A549 (cell line): Measurements from ENCODE around the gene TMEM267. TPM values are rescaled to one million over a fixed set of nuclear protein-coding genes. Genes with fewer than 3 reads are reported as not detected.
"Not testable (repeated sequence)": the region's sequence is repeated elsewhere in the genome, so short reads cannot be mapped to it uniquely, and the experiment has no call there.

Experiments
- ATAC-seq, 2 experiments: fragments of 200-7000 bp in 1 of 2; fragments of >200 bp in 1 of 2; cut with Nextera tagmentation in 1 of 2; cut with Tn5 transposase in 1 of 2; 3 replicates each; pipeline versions ENCODE4 v1.8.0 to v1.9.1; 2018 to 2020; ENCODE audit warnings: mild to moderate bottlenecking in 1 of 2, moderate library complexity in 1 of 2
- CTCF ChIA-PET: fragments of 300-600 bp; sonication (Branson Sonifier 250); formaldehyde crosslinking; extraction: SDS; loops from one replicate; lab custom pipeline; 2021; ENCODE audit warnings: antibody characterized with exemption, inconsistent platforms; lab: Yijun Ruan, JAX
- POLR2A ChIA-PET: fragments of 350-600 bp; formaldehyde crosslinking; extraction: SDS; loops from one replicate; lab custom pipeline; 2021; ENCODE audit warnings: antibody characterized with exemption, inconsistent platforms; lab: Yijun Ruan, JAX
- DNase-seq, 2 experiments: peaks; one replicate each; pipeline versions ENCODE4 v3.0.0 to v3.0.0-alpha.2; 2011 to 2016; ENCODE audit warnings: low read depth in 1 of 2, low spot score in 1 of 2
- FAIRE-seq: peaks from 2 replicates; lab custom pipeline; 2011; peaks lifted over from hg19 to GRCh38; lab: Jason Lieb, UNC
- H3K27ac ChIP-seq, 2 experiments: fragments of >200 bp; sonication (Bioruptor Twin); formaldehyde crosslinking; 3 replicates each; pipeline ENCODE4 v1.5.1; 2016 to 2017
- H3K4me1 ChIP-seq: fragments of >200 bp; sonication (Bioruptor Twin); formaldehyde crosslinking; 3 replicates; pipeline ENCODE4 v1.6.1; 2016
- H3K4me2 ChIP-seq: fragments of >200 bp; sonication (Bioruptor Twin); formaldehyde crosslinking; 3 replicates; pipeline ENCODE4 v1.6.1; 2016
- H3K4me3 ChIP-seq: fragments of >200 bp; sonication (Bioruptor Twin); formaldehyde crosslinking; 3 replicates; pipeline ENCODE4 v1.5.1; 2016
- H3K9me3 ChIP-seq: fragments of >200 bp; sonication (Bioruptor Twin); formaldehyde crosslinking; 3 replicates; pipeline ENCODE4 v1.6.1; 2016
- BHLHE40 ChIP-seq: IDR thresholded peaks from 2 replicates; pipeline ENCODE4 v1.6.1; 2012; ENCODE audit warnings: low read depth, low read length, inconsistent platforms
- EP300 ChIP-seq, 2 experiments: fragments of >200 bp; sonication (Bioruptor Twin); formaldehyde crosslinking; IDR thresholded peaks; 2 replicates in 1 of 2; 3 replicates in 1 of 2; pipeline ENCODE4 v1.6.1; 2016 to 2017
- FOSL2 ChIP-seq, 2 experiments: fragments of 450-650 bp in 1 of 2; fragments of >200 bp in 1 of 2; sonication (Bioruptor Twin) in 1 of 2; formaldehyde crosslinking; IDR thresholded peaks; 2 replicates each; pipeline versions ENCODE4 v1.5.0 to v1.6.1; 2016 to 2020; ENCODE audit warnings: mild to moderate bottlenecking in 1 of 2, moderate library complexity in 1 of 2
- GATA3 ChIP-seq: IDR thresholded peaks from 2 replicates; pipeline ENCODE4 v1.6.1; 2012; ENCODE audit warnings: borderline replicate concordance
- HDAC2 ChIP-seq: fragments of 200-600 bp; sonication (generic); IDR thresholded peaks from 2 replicates; pipeline ENCODE4 v1.6.1; 2016
- HES2 ChIP-seq: fragments of >200 bp; sonication (Bioruptor Twin); formaldehyde crosslinking; IDR thresholded peaks from 2 replicates; pipeline ENCODE4 v1.6.1; 2016
- HEYL ChIP-seq: fragments of 250-450 bp; sonication (Bioruptor Pico); IDR thresholded peaks from 2 replicates; pipeline ENCODE4 v1.8.0; 2021; ENCODE audit warnings: mild to moderate bottlenecking, moderate library complexity
- HOXB5 ChIP-seq: fragments of 250-450 bp; sonication (Bioruptor Pico); IDR thresholded peaks from 2 replicates; pipeline ENCODE4 v1.5.0; 2020; ENCODE audit warnings: mild to moderate bottlenecking, moderate library complexity
- JUN ChIP-seq, 2 experiments: fragments of >200 bp; sonication (Bioruptor Twin); formaldehyde crosslinking; IDR thresholded peaks; 2 replicates in 1 of 2; 3 replicates in 1 of 2; pipeline ENCODE4 v1.6.1; 2016 to 2017
- MAFK ChIP-seq: fragments of 450-650 bp; IDR thresholded peaks from 2 replicates; pipeline ENCODE4 v1.6.1; 2014; ENCODE audit not compliant: partially characterized antibody
- NFE2L2 ChIP-seq: fragments of 150-350 bp; conservative IDR thresholded peaks from 2 replicates; pipeline ENCODE4 v1.6.1; 2014; ENCODE audit warnings: low read length
- PBX3 ChIP-seq: IDR thresholded peaks from 2 replicates; pipeline ENCODE4 v1.6.1; 2012
- PHF8 ChIP-seq: fragments of 200-600 bp; sonication (generic); IDR thresholded peaks from 2 replicates; pipeline ENCODE4 v1.6.1; 2016; ENCODE audit warnings: low read depth, mild to moderate bottlenecking, antibody characterized with exemption, moderate library complexity, borderline replicate concordance
- POLR2A ChIP-seq: IDR thresholded peaks from 2 replicates; pipeline ENCODE4 v1.6.1; 2012; ENCODE audit warnings: mild to moderate bottlenecking, low read length
- POLR2AphosphoS2 ChIP-seq: conservative IDR thresholded peaks from 2 replicates; pipeline ENCODE4 v1.6.1; 2012; ENCODE audit warnings: low read length, improper control_type of control experiment, inconsistent platforms
- RAD21 ChIP-seq, 2 experiments: fragments of >200 bp in 1 of 2; sonication (Bioruptor Twin) in 1 of 2; formaldehyde crosslinking in 1 of 2; IDR thresholded peaks in 1 of 2; conservative IDR thresholded peaks in 1 of 2; 2 replicates in 1 of 2; 3 replicates in 1 of 2; pipeline ENCODE4 v1.6.1; 2012 to 2018; ENCODE audit warnings: inconsistent platforms in 1 of 2
- TFCP2L1 ChIP-seq: fragments of 250-450 bp; sonication (Bioruptor Pico); IDR thresholded peaks from 2 replicates; pipeline ENCODE4 v1.5.0; 2021; ENCODE audit warnings: mild to moderate bottlenecking
- TP53 ChIP-seq: fragments of 250-450 bp; sonication (Bioruptor Pico); IDR thresholded peaks from 2 replicates; pipeline ENCODE4 v1.5.0; 2021; ENCODE audit warnings: mild to moderate bottlenecking, moderate library complexity
- USF2 ChIP-seq: fragments of 450-650 bp; IDR thresholded peaks from 2 replicates; pipeline ENCODE4 v1.6.1; 2014; ENCODE audit warnings: antibody characterized with exemption
- ZSCAN20 ChIP-seq: fragments of 250-450 bp; sonication (Bioruptor Pico); IDR thresholded peaks from 2 replicates; pipeline ENCODE4 v1.8.0; 2022; ENCODE audit warnings: mild to moderate bottlenecking, moderate library complexity
- WGBS: methylation state at CpG from one replicate; pipeline ENCODE4 v1.1.6; 2017; ENCODE audit errors: missing lambda C conversion rate; 5-methylcytosine and 5-hydroxymethylcytosine counted together
- polyA plus RNA-seq, 4 experiments: library from polyadenylated mRNA; depleted of rRNA in 3 of 4; stranded (reverse); fragments of >200 nt; fragmentation: RNase III in 1 of 4; extraction: RNeasy Plus Mini Kit Qiagen cat#74134 plus additional on column Dnase treatment in 1 of 4; gene quantifications; 2 replicates in 3 of 4; 3 replicates in 1 of 4; pipeline ENCODE4 v1.2.3, GENCODE V29; 2011 to 2017

The TMEM267 gene
- polyA plus RNA-seq, 2 of the 4 experiments (the other 2 are of a cell fraction): 15.8 to 46.1 TPM

- H3K4me2 ChIP-seq: peak overlapping the region; percentile 92
- peak in 1 of 2 experiments; percentile 49 for DNase-seq
- WGBS: 1% methylated on average over 6 of the region's 6 CpGs
- ATAC-seq: peak; percentile 58 to 65; a peak in 5 of 6 replicates
- no peak for FAIRE-seq
- peak overlapping the region; percentile 84 to 88 for H3K27ac ChIP-seq
- TF ChIP-seq NFE2L2 (no peak), PBX3 (no peak)
- ChIA-PET POLR2A (interaction anchor here (0.6 to 2.2 kb wide), 9 partner anchors 10 to 393 kb away, joined by 3 to 41 read pairs (median 6); partner anchors contain the start of genes HMGCS1 and TMEM267), CTCF (interaction anchor here (1.6 kb wide), 1 partner anchor 30 kb away, joined by 5 read pairs; the partner anchor contains the start of gene TMEM267)
- H3K9me3 ChIP-seq: no peaks in the 10 kb centered on the region
- H3K4me1 ChIP-seq: peaks cover 10% of the 10 kb centered on the region; the same call in 2 of the 3 replicates
- peak overlapping the region; percentile 72 for H3K4me3 ChIP-seq
Measured at GRCh38 chr5:43514471-43514815, 30.8 kb upstream of the TMEM267 start.

- POLR2A ChIA-PET: interaction anchor here (1.3 to 2.2 kb wide), 2 partner anchors 30 to 392 kb away, joined by 7 to 41 read pairs; partner anchors contain the start of gene TMEM267
- FAIRE-seq (no peak), DNase-seq (no peak), ATAC-seq (no peak)
- peak overlapping the region; percentile 84 to 88 for H3K27ac ChIP-seq
- H3K9me3 ChIP-seq: no peaks in the 10 kb centered on the region
- H3K4me1 ChIP-seq: peaks cover 10% of the 10 kb centered on the region; the same call in 2 of the 3 replicates
- 23% methylated on average over 4 of the region's 4 CpGs for WGBS
- peak overlapping the region; percentile 92 for H3K4me2 ChIP-seq
- peak overlapping the region; percentile 72 for H3K4me3 ChIP-seq
- TF ChIP-seq JUN (IDR thresholded peaks at IDR 0.05) (no peak), FOSL2 (IDR thresholded peaks at IDR 0.05) (no peak), FOSL2 (CRISPR knock-in tag; IDR thresholded peaks at IDR 0.05) (no peak), BHLHE40 (no peak), ZSCAN20 (CRISPR knock-in tag) (no peak), HDAC2 (no peak), PBX3 (no peak), GATA3 (no peak), HOXB5 (no peak), RAD21 (conservative IDR thresholded peaks at IDR 0.05 in 1 of 2, IDR thresholded peaks at IDR 0.05 in 1 of 2) (no peak)
- TF ChIP-seq, all 56 proteins: peak for 0
- CTCF ChIA-PET: interaction anchor here (1.6 kb wide), 1 partner anchor 30 kb away, joined by 5 read pairs; the partner anchor contains the start of gene TMEM267
Measured at GRCh38 chr5:43514025-43514424, 30.4 kb upstream of the TMEM267 start.

GRCh38 chr5:43511062-43511461 lies 27.4 kb upstream of the TMEM267 start:
- peaks cover 10% of the 10 kb centered on the region; the same call in 2 of the 3 replicates for H3K4me1 ChIP-seq
- FAIRE-seq, H3K4me2 ChIP-seq, DNase-seq, H3K9me3 ChIP-seq, H3K27ac ChIP-seq, POLR2A ChIA-PET, CTCF ChIA-PET, H3K4me3 ChIP-seq, ATAC-seq: not testable (repeated sequence)
- no CpG with 5 or more reads among the region's 36 CpGs for WGBS

- Histone ChIP-seq H3K4me3 (no peak overlapping the region), H3K27ac (no peak overlapping the region), H3K9me3 (no peaks in the 10 kb centered on the region), H3K4me1 (no peaks in the 10 kb centered on the region), H3K4me2 (no peak overlapping the region)
- ATAC-seq: no peak
- no peak for DNase-seq
- ChIA-PET POLR2A (interaction anchor here (0.7 kb wide), 1 partner anchor 16 kb away, joined by 3 read pairs; the partner anchor contains the start of gene C5orf34), CTCF (interaction anchor here (1.4 kb wide), 1 partner anchor 14 kb away, joined by 9 read pairs; the partner anchor contains the start of gene TMEM267)
- no peak for FAIRE-seq
- 70% methylated on average over 2 of the region's 2 CpGs for WGBS
- TF ChIP-seq USF2 (no peak), POLR2A (no peak), MAFK (no peak), HES2 (no peak), FOSL2 (IDR thresholded peaks at IDR 0.05) (no peak), FOSL2 (CRISPR knock-in tag; IDR thresholded peaks at IDR 0.05) (no peak), HEYL (CRISPR knock-in tag) (no peak), POLR2AphosphoS2 (no peak), HOXB5 (no peak), TFCP2L1 (CRISPR knock-in tag) (no peak), PHF8 (no peak), GATA3 (no peak), EP300 (IDR thresholded peaks at IDR 0.05) (no peak), TP53 (CRISPR knock-in tag) (no peak)
Measured at GRCh38 chr5:43498581-43498980, 14.9 kb upstream of the TMEM267 start.
